Neural cell (in vitro differentiated cells): ENCODE results near the gene CST6. TPM values are rescaled to one million over a fixed set of nuclear protein-coding genes. Genes with fewer than 3 reads are reported as not detected.

ENCODE experiments used
- H2AFZ ChIP-seq: fragments of 200-600, 300-800 bp; sonication (generic), shearing (Covaris generic); 2 replicates; pipeline ENCODE4 v1.6.0; 2014; ENCODE audit warnings: low read depth, mild to moderate bottlenecking, antibody characterized with exemption, low read length, moderate library complexity
- H3F3A ChIP-seq: fragments of 200-600 bp; shearing (Covaris generic); 2 replicates; pipeline ENCODE4 v1.6.1; 2016; ENCODE audit warnings: mild to moderate bottlenecking, moderate library complexity, mixed read lengths, antibody characterized with exemption, low read length; ENCODE audit not compliant: insufficient read depth, poor library complexity, severe bottlenecking
- H3K27ac ChIP-seq: fragments of 200-600, 300-800 bp; sonication (generic), shearing (Covaris generic); 2 replicates; pipeline ENCODE4 v1.5.1; 2014; ENCODE audit warnings: mild to moderate bottlenecking, low read length, moderate library complexity
- H3K27me3 ChIP-seq: fragments of 300-800, 200-600 bp; sonication (generic), shearing (Covaris generic); 2 replicates; pipeline ENCODE4 v1.6.0; 2014; ENCODE audit warnings: mild to moderate bottlenecking, low read depth, low read length, moderate library complexity; ENCODE audit not compliant: insufficient read depth
- H3K36me3 ChIP-seq: fragments of 300-800, 200-600 bp; sonication (generic), shearing (Covaris generic); 2 replicates; pipeline ENCODE4 v1.5.1; 2014; ENCODE audit warnings: mild to moderate bottlenecking, antibody characterized with exemption, low read length, moderate library complexity; ENCODE audit not compliant: insufficient read depth
- H3K4me2 ChIP-seq: fragments of 300-800, 200-600 bp; sonication (generic), shearing (Covaris generic); 2 replicates; pipeline ENCODE4 v1.6.0; 2014; ENCODE audit warnings: mild to moderate bottlenecking, low read length
- H3K4me3 ChIP-seq: fragments of 300-800, 200-600 bp; sonication (generic), shearing (Covaris generic); 2 replicates; pipeline ENCODE4 v1.5.1; 2014; ENCODE audit warnings: mild to moderate bottlenecking, low read length, moderate library complexity
- H3K79me2 ChIP-seq: fragments of 200-600 bp; shearing (Covaris generic); replicated peaks from 2 replicates; pipeline ENCODE4 v1.6.0; 2014; ENCODE audit warnings: mild to moderate bottlenecking, low read length, moderate library complexity; ENCODE audit not compliant: insufficient read depth
- H3K9ac ChIP-seq: fragments of 300-800, 200-600 bp; sonication (generic), shearing (Covaris generic); 2 replicates; pipeline ENCODE4 v1.6.1; 2016; ENCODE audit warnings: mild to moderate bottlenecking, low read length, mixed read lengths
- H3K9me2 ChIP-seq: fragments of 200-600 bp; shearing (Covaris generic); 2 replicates; pipeline ENCODE4 v1.6.1; 2016; ENCODE audit warnings: mild to moderate bottlenecking, low read length, mixed read lengths; ENCODE audit not compliant: insufficient read depth
- H3K9me3 ChIP-seq: fragments of 200-600, 300-800 bp; sonication (generic), shearing (Covaris generic); 2 replicates; pipeline ENCODE4 v1.6.1; 2016; ENCODE audit warnings: mild to moderate bottlenecking, mixed run types, low read length, moderate library complexity, mixed read lengths
- H4K20me1 ChIP-seq: fragments of 200-600 bp; shearing (Covaris generic); 2 replicates; pipeline ENCODE4 v1.6.1; 2016; ENCODE audit warnings: mild to moderate bottlenecking, mixed run types; ENCODE audit not compliant: insufficient read depth
- EP300 ChIP-seq: fragments of 450-650 bp; conservative IDR thresholded peaks from 2 replicates; pipeline ENCODE4 v1.6.1; 2014; ENCODE audit warnings: antibody characterized with exemption, mild to moderate bottlenecking, moderate library complexity; ENCODE audit not compliant: poor library complexity, severe bottlenecking
- EZH2 ChIP-seq: fragments of 200-600, 300-800 bp; shearing (Covaris generic), sonication (generic); IDR thresholded peaks from 2 replicates; pipeline ENCODE4 v1.6.1; 2014; ENCODE audit warnings: antibody characterized with exemption, low read length, borderline replicate concordance, mild to moderate bottlenecking; ENCODE audit not compliant: insufficient read depth, poor library complexity, severe bottlenecking
- MXI1 ChIP-seq: fragments of 450-650 bp; conservative IDR thresholded peaks from 2 replicates; pipeline ENCODE4 v1.6.1; 2014; ENCODE audit warnings: antibody characterized with exemption, mild to moderate bottlenecking; ENCODE audit not compliant: poor library complexity, severe bottlenecking
- POLR2AphosphoS5 ChIP-seq: IDR thresholded peaks from 2 replicates; pipeline ENCODE4 v1.6.1; 2012
- RAD21 ChIP-seq: fragments of 450-650 bp; conservative IDR thresholded peaks from 2 replicates; pipeline ENCODE4 v1.6.1; 2014; ENCODE audit warnings: antibody characterized with exemption, mild to moderate bottlenecking, moderate library complexity
- REST ChIP-seq: IDR thresholded peaks from 2 replicates; pipeline ENCODE4 v1.6.1; 2012; ENCODE audit warnings: borderline replicate concordance
- SMC3 ChIP-seq: fragments of 450-650 bp; conservative IDR thresholded peaks from 2 replicates; pipeline ENCODE4 v1.6.1; 2014; ENCODE audit warnings: antibody characterized with exemption, mild to moderate bottlenecking, moderate library complexity; ENCODE audit not compliant: poor library complexity
- TAF1 ChIP-seq: IDR thresholded peaks from 2 replicates; pipeline ENCODE4 v1.6.1; 2012; ENCODE audit warnings: low read depth
- polyA plus RNA-seq: library from polyadenylated mRNA; depleted of rRNA; stranded (reverse); fragments of >200 nt; gene quantifications from 2 replicates; pipeline ENCODE4 v1.2.3, GENCODE V29; 2014
- TF ChIP-seq, protein P1 (sequence below): fragments of 450-650 bp; IDR thresholded peaks from 2 replicates; pipeline ENCODE4 v1.5.1; 2014; ENCODE audit warnings: antibody characterized with exemption, mild to moderate bottlenecking, moderate library complexity; ENCODE audit not compliant: poor library complexity, severe bottlenecking

Gene CST6
- polyA plus RNA-seq, 1 donor from 2014 or later, result not detected

DNA sequence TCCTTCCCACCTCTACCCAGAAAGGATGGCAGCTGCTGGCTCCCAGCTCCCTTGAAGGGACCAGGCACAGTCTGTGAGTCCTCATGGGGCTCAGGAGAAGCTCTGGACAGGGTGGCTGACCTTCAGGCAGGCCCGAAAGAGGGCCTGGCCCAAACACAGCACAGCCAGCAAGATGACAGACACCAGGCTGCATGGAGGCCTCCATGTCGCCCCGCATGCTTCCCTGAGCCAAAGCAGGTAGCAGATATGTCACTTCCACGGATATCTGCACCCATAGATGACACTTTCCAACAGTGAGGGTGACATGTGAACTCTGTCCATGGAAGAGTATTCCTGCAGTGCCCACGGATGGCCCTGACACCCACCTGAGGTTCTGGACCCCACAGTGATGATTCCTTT is 28.2 kb upstream of the CST6 start:
- H2AFZ ChIP-seq, result no peak overlapping the region
- H3K9ac ChIP-seq, result no peak overlapping the region
- no peaks in the 10 kb centered on the region for H3K27me3 ChIP-seq
- no peaks in the 10 kb centered on the region for H3K36me3 ChIP-seq
- no peak for TF ChIP-seq EP300
- no peaks in the 10 kb centered on the region for H4K20me1 ChIP-seq
- no peaks in the 10 kb centered on the region for H3K9me3 ChIP-seq
- no peaks in the 10 kb centered on the region for H3K79me2 ChIP-seq
- no peaks in the 10 kb centered on the region for H3K9me2 ChIP-seq
- no peak overlapping the region for H3K4me3 ChIP-seq
- H3F3A ChIP-seq, result no peaks in the 10 kb centered on the region
- no peak overlapping the region for H3K27ac ChIP-seq
- H3K4me2 ChIP-seq, result no peak overlapping the region

DNA sequence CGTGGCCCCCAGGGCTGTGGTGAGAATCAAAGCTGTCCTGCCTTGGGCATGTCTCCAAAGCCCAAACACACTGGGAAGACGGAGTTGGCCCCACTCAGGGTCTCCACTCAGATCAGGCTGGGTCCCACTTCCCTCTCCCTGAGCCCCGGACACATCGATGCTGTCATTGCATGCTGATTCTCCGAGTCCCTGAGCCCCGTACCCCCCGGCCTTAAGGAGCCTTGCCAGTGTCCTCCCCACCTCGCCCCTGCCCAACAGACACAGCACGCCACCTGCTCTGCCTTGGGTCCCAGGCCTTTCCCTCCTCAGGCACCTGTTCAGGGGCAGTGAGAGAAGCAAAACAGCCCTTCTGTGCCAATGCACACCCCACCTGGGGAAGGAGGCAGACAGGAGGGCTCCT is 24.5 kb upstream of the CST6 start:
- Histone ChIP-seq H3K4me3 (no peak overlapping the region), H3K36me3 (no peaks in the 10 kb centered on the region), H3K4me2 (no peak overlapping the region), H3K9me2 (no peaks in the 10 kb centered on the region), H3F3A (no peaks in the 10 kb centered on the region), H4K20me1 (no peaks in the 10 kb centered on the region), H3K27me3 (no peaks in the 10 kb centered on the region), H3K9ac (no peak overlapping the region), H3K27ac (no peak overlapping the region), H2AFZ (no peak overlapping the region), H3K9me3 (no peaks in the 10 kb centered on the region), H3K79me2 (no peaks in the 10 kb centered on the region)
- no peak for TF ChIP-seq SMC3
- no peak for TF ChIP-seq EP300
- TF ChIP-seq MXI1, result no peak
- TF ChIP-seq EZH2, result no peak
- TF ChIP-seq POLR2AphosphoS5, result no peak
- TF ChIP-seq, protein P1, sequence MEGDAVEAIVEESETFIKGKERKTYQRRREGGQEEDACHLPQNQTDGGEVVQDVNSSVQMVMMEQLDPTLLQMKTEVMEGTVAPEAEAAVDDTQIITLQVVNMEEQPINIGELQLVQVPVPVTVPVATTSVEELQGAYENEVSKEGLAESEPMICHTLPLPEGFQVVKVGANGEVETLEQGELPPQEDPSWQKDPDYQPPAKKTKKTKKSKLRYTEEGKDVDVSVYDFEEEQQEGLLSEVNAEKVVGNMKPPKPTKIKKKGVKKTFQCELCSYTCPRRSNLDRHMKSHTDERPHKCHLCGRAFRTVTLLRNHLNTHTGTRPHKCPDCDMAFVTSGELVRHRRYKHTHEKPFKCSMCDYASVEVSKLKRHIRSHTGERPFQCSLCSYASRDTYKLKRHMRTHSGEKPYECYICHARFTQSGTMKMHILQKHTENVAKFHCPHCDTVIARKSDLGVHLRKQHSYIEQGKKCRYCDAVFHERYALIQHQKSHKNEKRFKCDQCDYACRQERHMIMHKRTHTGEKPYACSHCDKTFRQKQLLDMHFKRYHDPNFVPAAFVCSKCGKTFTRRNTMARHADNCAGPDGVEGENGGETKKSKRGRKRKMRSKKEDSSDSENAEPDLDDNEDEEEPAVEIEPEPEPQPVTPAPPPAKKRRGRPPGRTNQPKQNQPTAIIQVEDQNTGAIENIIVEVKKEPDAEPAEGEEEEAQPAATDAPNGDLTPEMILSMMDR, result no peak
- no peak for TF ChIP-seq REST
- no peak for TF ChIP-seq RAD21
- TF ChIP-seq TAF1, result no peak
